ENCODE results near the gene HNRNPA2B1.
A peak's percentile ranks its signal among the peaks of the same experiment; 100 is the strongest.
"Not testable (repeated sequence)": the region's sequence is repeated elsewhere in the genome, so short reads cannot be mapped to it uniquely, and the experiment has no call there.

The HNRNPA2B1 gene

GRCh38 chr7:26183545-26184280, 16.8 kb downstream of the HNRNPA2B1 start:
- DNase-seq, result no peak

GRCh38 chr7:26182706-26183105, 17.8 kb downstream of the HNRNPA2B1 start:
- no peak for DNase-seq

- DNase-seq, result no peak
Observed at GRCh38 chr7:26182283-26182682, 18.3 kb downstream of the HNRNPA2B1 start.

- no peak for DNase-seq
Observed at GRCh38 chr7:26181474-26182227, 18.9 kb downstream of the HNRNPA2B1 start.

GRCh38 chr7:26180792-26181198, 19.8 kb downstream of the HNRNPA2B1 start:
- DNase-seq, result no peak

GRCh38 chr7:26179826-26180497, 20.6 kb downstream of the HNRNPA2B1 start:
- no peak for DNase-seq

- DNase-seq, result no peak
Observed at GRCh38 chr7:26179422-26179821, 21.1 kb downstream of the HNRNPA2B1 start.

GRCh38 chr7:26178272-26178960, 22.1 kb downstream of the HNRNPA2B1 start:
- no peak for DNase-seq

GRCh38 chr7:26177269-26177668, 23.3 kb downstream of the HNRNPA2B1 start:
- not testable (repeated sequence) for DNase-seq

- not testable (repeated sequence) for DNase-seq
Observed at GRCh38 chr7:26176696-26177095, 23.9 kb downstream of the HNRNPA2B1 start.

GRCh38 chr7:26175903-26176302, 24.6 kb downstream of the HNRNPA2B1 start:
- not testable (repeated sequence) for DNase-seq

- DNase-seq, result no peak
Observed at GRCh38 chr7:26172048-26172447, 28.5 kb downstream of the HNRNPA2B1 start.

GRCh38 chr7:26171601-26172000, 28.9 kb downstream of the HNRNPA2B1 start:
- DNase-seq, result no peak

GRCh38 chr7:26170663-26171062, 29.9 kb downstream of the HNRNPA2B1 start:
- no peak for DNase-seq

GRCh38 chr7:26169271-26169670, 31.3 kb downstream of the HNRNPA2B1 start:
- no peak for DNase-seq

- no peak for DNase-seq
Observed at GRCh38 chr7:26168458-26169023, 32.0 kb downstream of the HNRNPA2B1 start.

- DNase-seq, result peak; percentile 50
Observed at GRCh38 chr7:26167303-26167934, 33.1 kb downstream of the HNRNPA2B1 start.

- no peak for DNase-seq
Observed at GRCh38 chr7:26166684-26167266, 33.8 kb downstream of the HNRNPA2B1 start.

- no peak for DNase-seq
Observed at GRCh38 chr7:26165950-26166683, 34.4 kb downstream of the HNRNPA2B1 start.

GRCh38 chr7:26163804-26164203, 36.7 kb downstream of the HNRNPA2B1 start:
- not testable (repeated sequence) for DNase-seq

GRCh38 chr7:26162431-26162830, 38.1 kb downstream of the HNRNPA2B1 start:
- DNase-seq, result no peak

Measured in CD4-positive, alpha-beta T cell treated with Interleukin-6 for 4 hours (primary cell).